ENCODE measurements around the gene A3GALT2.

- TF ChIP-seq POLR2A (IDR thresholded peaks at IDR 0.05; ENCODE audit: low read depth, low read length) (no peak), SPI1 (IDR thresholded peaks at IDR 0.05; ENCODE audit: low read depth, low read length) (no peak), POLR2AphosphoS5 (IDR thresholded peaks at IDR 0.05; ENCODE audit: low read depth, low read length) (no peak), TAF1 (IDR thresholded peaks at IDR 0.05; ENCODE audit: low read depth, low read length) (no peak)
Measured at GRCh38 chr1:33322109-33322508, 1.2 kb upstream of the A3GALT2 start.

Measured in GM12891 (cell line).